WTC11 (cell line): ENCODE results near the gene PPP6R1. TPM values are rescaled to one million over a fixed set of nuclear protein-coding genes. Genes with fewer than 3 reads are reported as not detected.

Source experiments
- ATAC-seq: fragments of 200-7000 bp; cut with Tn5 transposase; 2 replicates; pipeline ENCODE4 v1.10.0; 2021; ENCODE audit warnings: mild to moderate bottlenecking, moderate library complexity
- CTCF ChIA-PET: fragments of 300-600 bp; sonication (Branson Sonifier 250); formaldehyde crosslinking; loops from one replicate; lab custom pipeline; 2021; ENCODE audit warnings: antibody characterized with exemption; lab: Charles Lee
- POLR2A ChIA-PET: fragments of 350-600 bp; sonication (Branson Sonifier 250); formaldehyde crosslinking; loops from one replicate; lab custom pipeline; 2021; ENCODE audit warnings: antibody characterized with exemption; lab: Charles Lee
- DNase-seq: peaks from one replicate; pipeline ENCODE4 v3.0.0; 2021; ENCODE audit warnings: low spot score
- H3K27ac Mint-ChIP-seq: 2 replicates; pipeline ENCODE4 v1.8.0; 2021; ENCODE audit warnings: mixed read lengths
- H3K27me3 Mint-ChIP-seq: 2 replicates; pipeline ENCODE4 v1.8.0; 2021; ENCODE audit warnings: low read depth, mild to moderate bottlenecking, moderate library complexity, mixed read lengths
- H3K36me3 Mint-ChIP-seq: 2 replicates; pipeline ENCODE4 v1.8.0; 2021; ENCODE audit warnings: mixed read lengths
- H3K4me1 Mint-ChIP-seq: 2 replicates; pipeline ENCODE4 v1.8.0; 2022; ENCODE audit warnings: mixed read lengths
- H3K4me3 Mint-ChIP-seq: 2 replicates; pipeline ENCODE4 v1.8.0; 2021; ENCODE audit warnings: mild to moderate bottlenecking, moderate library complexity, mixed read lengths
- H3K9me3 Mint-ChIP-seq: 2 replicates; pipeline ENCODE4 v1.8.0; 2021; ENCODE audit warnings: mixed read lengths
- ATF1 ChIP-seq: sonication (generic); formaldehyde crosslinking; IDR thresholded peaks from 2 replicates; pipeline ENCODE4 v1.8.1; 2023; ENCODE audit warnings: mild to moderate bottlenecking, moderate library complexity, missing genetic modification reagents
- CTCF ChIP-seq: fragments of 200-600 bp; IDR thresholded peaks from 2 replicates; pipeline ENCODE4 v1.8.0; 2022; ENCODE audit warnings: antibody characterized with exemption
- FOXJ3 ChIP-seq: sonication (generic); formaldehyde crosslinking; IDR thresholded peaks from 2 replicates; pipeline ENCODE4 v1.9.0; 2021; ENCODE audit warnings: missing genetic modification reagents, mild to moderate bottlenecking, borderline replicate concordance
- MXD4 ChIP-seq: fragments of 250-450 bp; sonication (Bioruptor Pico); IDR thresholded peaks from 2 replicates; pipeline ENCODE4 v1.8.0; 2021; ENCODE audit warnings: mild to moderate bottlenecking, moderate library complexity, borderline replicate concordance
- MYBL2 ChIP-seq: sonication (generic); formaldehyde crosslinking; IDR thresholded peaks from 2 replicates; pipeline ENCODE4 v1.8.1; 2023; ENCODE audit warnings: mild to moderate bottlenecking, moderate library complexity, missing genetic modification reagents
- OVOL2 ChIP-seq: fragments of 250-450 bp; sonication (Bioruptor Pico); IDR thresholded peaks from 2 replicates; pipeline ENCODE4 v1.9.0; 2021; ENCODE audit warnings: mild to moderate bottlenecking, borderline replicate concordance
- PRRX2 ChIP-seq: fragments of 250-450 bp; sonication (Bioruptor Pico); IDR thresholded peaks from 2 replicates; pipeline ENCODE4 v1.8.0; 2021; ENCODE audit warnings: mild to moderate bottlenecking
- SMAD3 ChIP-seq: sonication (generic); formaldehyde crosslinking; IDR thresholded peaks from 2 replicates; pipeline ENCODE4 v1.8.0; 2022; ENCODE audit warnings: missing genetic modification reagents, mild to moderate bottlenecking, borderline replicate concordance
- SMAD4 ChIP-seq: sonication (generic); formaldehyde crosslinking; IDR thresholded peaks from 2 replicates; pipeline ENCODE4 v1.8.0; 2022; ENCODE audit warnings: mild to moderate bottlenecking, missing genetic modification reagents
- SOX15 ChIP-seq: fragments of 250-450 bp; sonication (Bioruptor Pico); IDR thresholded peaks from 2 replicates; pipeline ENCODE4 v1.9.0; 2021; ENCODE audit warnings: mild to moderate bottlenecking
- STAT6 ChIP-seq: sonication (generic); formaldehyde crosslinking; conservative IDR thresholded peaks from 2 replicates; pipeline ENCODE4 v1.8.1; 2023; ENCODE audit warnings: mild to moderate bottlenecking, low read depth, missing genetic modification reagents, moderate library complexity
- TP53 ChIP-seq: sonication (generic); formaldehyde crosslinking; IDR thresholded peaks from 2 replicates; pipeline ENCODE4 v1.8.1; 2023; ENCODE audit warnings: mild to moderate bottlenecking, missing genetic modification reagents
- ZBTB21 ChIP-seq: sonication (generic); formaldehyde crosslinking; IDR thresholded peaks from 2 replicates; pipeline ENCODE4 v1.8.1; 2023; ENCODE audit warnings: mild to moderate bottlenecking, missing genetic modification reagents, borderline replicate concordance
- ZMAT4 ChIP-seq: fragments of 250-450 bp; sonication (Bioruptor Pico); IDR thresholded peaks from 2 replicates; pipeline ENCODE4 v1.9.0; 2021; ENCODE audit warnings: mild to moderate bottlenecking
- ZNF532 ChIP-seq: fragments of 250-450 bp; sonication (Bioruptor Pico); IDR thresholded peaks from 2 replicates; pipeline ENCODE4 v1.9.0; 2021; ENCODE audit warnings: mild to moderate bottlenecking, borderline replicate concordance
- total RNA-seq: library from RNA; stranded (reverse); gene quantifications from 3 replicates; pipeline ENCODE4 v1.2.3, GENCODE V29; 2021
- TF ChIP-seq, protein P1 (sequence below): sonication (generic); formaldehyde crosslinking; IDR thresholded peaks from 2 replicates; pipeline ENCODE4 v1.8.1; 2023; ENCODE audit warnings: mild to moderate bottlenecking, missing genetic modification reagents
- TF ChIP-seq, protein P2 (sequence below): sonication (generic); formaldehyde crosslinking; IDR thresholded peaks from 2 replicates; pipeline ENCODE4 v1.8.1; 2023; ENCODE audit warnings: mild to moderate bottlenecking, missing genetic modification reagents, moderate library complexity
- TF ChIP-seq, protein P3 (sequence below): sonication (generic); formaldehyde crosslinking; IDR thresholded peaks from 2 replicates; pipeline ENCODE4 v1.8.0; 2022; ENCODE audit warnings: mild to moderate bottlenecking, missing genetic modification reagents
- TF ChIP-seq, protein P4 (sequence below): sonication (generic); formaldehyde crosslinking; IDR thresholded peaks from 2 replicates; pipeline ENCODE4 v1.8.0; 2022; ENCODE audit warnings: mild to moderate bottlenecking, missing genetic modification reagents

PPP6R1 gene
- total RNA-seq, 1 experiment from 2014 or later, result 91.8 TPM

- TF ChIP-seq, protein P1, sequence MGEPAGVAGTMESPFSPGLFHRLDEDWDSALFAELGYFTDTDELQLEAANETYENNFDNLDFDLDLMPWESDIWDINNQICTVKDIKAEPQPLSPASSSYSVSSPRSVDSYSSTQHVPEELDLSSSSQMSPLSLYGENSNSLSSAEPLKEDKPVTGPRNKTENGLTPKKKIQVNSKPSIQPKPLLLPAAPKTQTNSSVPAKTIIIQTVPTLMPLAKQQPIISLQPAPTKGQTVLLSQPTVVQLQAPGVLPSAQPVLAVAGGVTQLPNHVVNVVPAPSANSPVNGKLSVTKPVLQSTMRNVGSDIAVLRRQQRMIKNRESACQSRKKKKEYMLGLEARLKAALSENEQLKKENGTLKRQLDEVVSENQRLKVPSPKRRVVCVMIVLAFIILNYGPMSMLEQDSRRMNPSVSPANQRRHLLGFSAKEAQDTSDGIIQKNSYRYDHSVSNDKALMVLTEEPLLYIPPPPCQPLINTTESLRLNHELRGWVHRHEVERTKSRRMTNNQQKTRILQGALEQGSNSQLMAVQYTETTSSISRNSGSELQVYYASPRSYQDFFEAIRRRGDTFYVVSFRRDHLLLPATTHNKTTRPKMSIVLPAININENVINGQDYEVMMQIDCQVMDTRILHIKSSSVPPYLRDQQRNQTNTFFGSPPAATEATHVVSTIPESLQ (CRISPR knock-in tag), result no peak
- TF ChIP-seq STAT6 (CRISPR knock-in tag), result no peak
- TF ChIP-seq, protein P2, sequence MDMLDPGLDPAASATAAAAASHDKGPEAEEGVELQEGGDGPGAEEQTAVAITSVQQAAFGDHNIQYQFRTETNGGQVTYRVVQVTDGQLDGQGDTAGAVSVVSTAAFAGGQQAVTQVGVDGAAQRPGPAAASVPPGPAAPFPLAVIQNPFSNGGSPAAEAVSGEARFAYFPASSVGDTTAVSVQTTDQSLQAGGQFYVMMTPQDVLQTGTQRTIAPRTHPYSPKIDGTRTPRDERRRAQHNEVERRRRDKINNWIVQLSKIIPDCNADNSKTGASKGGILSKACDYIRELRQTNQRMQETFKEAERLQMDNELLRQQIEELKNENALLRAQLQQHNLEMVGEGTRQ (CRISPR knock-in tag), result no peak
These were observed 28.5 kb downstream of the PPP6R1 start (continued) for GRCh38 chr19:55230329-55230728.

DNA sequence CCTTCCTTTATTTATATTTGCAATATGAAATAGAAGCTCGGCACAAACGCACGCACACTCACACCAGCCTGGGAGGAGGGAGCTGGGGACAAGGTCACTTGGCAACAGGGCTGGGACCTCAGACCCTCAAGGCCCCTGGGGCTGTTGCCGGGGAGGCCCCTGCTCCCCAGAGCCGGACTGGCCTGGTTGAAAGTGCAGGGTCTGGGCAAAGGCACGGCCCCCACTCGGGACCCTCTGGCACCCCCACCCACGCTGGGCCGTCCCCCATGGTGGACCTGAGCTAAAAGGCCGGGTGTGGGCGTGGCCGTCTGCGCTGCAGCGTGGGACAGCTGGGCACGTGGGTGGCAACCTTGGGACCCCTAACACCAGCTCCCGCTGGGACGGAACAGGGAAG is 29.0 kb downstream of the PPP6R1 start:
- Mint-ChIP-seq H3K27me3 (no peaks in the 10 kb centered on the region), H3K9me3 (no peaks in the 10 kb centered on the region), H3K36me3 (peaks cover 12% of the 10 kb centered on the region), H3K27ac (no peak overlapping the region), H3K4me1 (peaks cover 4% of the 10 kb centered on the region; the same call in 1 of the 2 replicates), H3K4me3 (no peak overlapping the region)
- ATAC-seq, result no peak
- CTCF ChIA-PET, result no interaction called here
- POLR2A ChIA-PET, result interaction anchor here (0.6 kb wide), 1 partner anchor 99 kb away, joined by 5 read pairs; no protein-coding TSS in a partner anchor
- no peak for DNase-seq
- TF ChIP-seq ZBTB21 (CRISPR knock-in tag), result no peak
- TF ChIP-seq, protein P2 (CRISPR knock-in tag), result no peak
- TF ChIP-seq ZNF532 (CRISPR knock-in tag), result no peak
- TF ChIP-seq SOX15 (CRISPR knock-in tag), result no peak
- TF ChIP-seq, protein P3, sequence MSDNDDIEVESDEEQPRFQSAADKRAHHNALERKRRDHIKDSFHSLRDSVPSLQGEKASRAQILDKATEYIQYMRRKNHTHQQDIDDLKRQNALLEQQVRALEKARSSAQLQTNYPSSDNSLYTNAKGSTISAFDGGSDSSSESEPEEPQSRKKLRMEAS (CRISPR knock-in tag), result no peak
- no peak for TF ChIP-seq OVOL2 (CRISPR knock-in tag)
- no peak for TF ChIP-seq CTCF
- TF ChIP-seq, protein P4, sequence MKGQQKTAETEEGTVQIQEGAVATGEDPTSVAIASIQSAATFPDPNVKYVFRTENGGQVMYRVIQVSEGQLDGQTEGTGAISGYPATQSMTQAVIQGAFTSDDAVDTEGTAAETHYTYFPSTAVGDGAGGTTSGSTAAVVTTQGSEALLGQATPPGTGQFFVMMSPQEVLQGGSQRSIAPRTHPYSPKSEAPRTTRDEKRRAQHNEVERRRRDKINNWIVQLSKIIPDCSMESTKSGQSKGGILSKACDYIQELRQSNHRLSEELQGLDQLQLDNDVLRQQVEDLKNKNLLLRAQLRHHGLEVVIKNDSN (CRISPR knock-in tag), result no peak
- TF ChIP-seq SMAD4 (CRISPR knock-in tag), result no peak
- TF ChIP-seq MYBL2 (CRISPR knock-in tag), result no peak
- no peak for TF ChIP-seq ATF1
- TF ChIP-seq PRRX2 (CRISPR knock-in tag), result no peak
- TF ChIP-seq SMAD3, result no peak
- TF ChIP-seq TP53, result no peak
- TF ChIP-seq MXD4, result no peak
- no peak for TF ChIP-seq FOXJ3 (CRISPR knock-in tag)
- no peak for TF ChIP-seq ZMAT4
